NCI-H510A (cell line): Measurements from ENCODE around the gene TBL1XR1.
"Not testable (repeated sequence)": the region's sequence is repeated elsewhere in the genome, so short reads cannot be mapped to it uniquely, and the experiment has no call there.

Source experiments
- DNase-seq: peaks from one replicate; lab custom pipeline; 2025; lab: John Stamatoyannopoulos, UW

The TBL1XR1 gene

DNA sequence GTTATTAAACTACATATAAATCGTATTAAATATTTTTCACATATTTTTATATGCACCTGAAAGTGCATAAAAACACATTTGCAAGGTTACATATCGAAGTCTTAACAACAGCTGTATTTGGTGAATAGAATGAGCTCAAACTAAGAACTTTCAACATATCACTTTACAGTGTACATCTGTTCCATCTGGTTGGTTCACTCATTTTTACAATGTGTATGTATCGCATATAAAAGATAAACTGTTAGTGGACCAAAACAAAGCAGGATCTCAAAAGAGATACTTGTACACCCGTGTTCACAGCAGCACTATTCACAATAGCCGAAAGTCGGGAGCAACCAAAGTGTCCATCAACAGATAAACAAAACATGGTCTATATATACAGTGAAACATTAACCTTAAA is 55.8 kb downstream of the TBL1XR1 start:
- no peak for DNase-seq

DNA sequence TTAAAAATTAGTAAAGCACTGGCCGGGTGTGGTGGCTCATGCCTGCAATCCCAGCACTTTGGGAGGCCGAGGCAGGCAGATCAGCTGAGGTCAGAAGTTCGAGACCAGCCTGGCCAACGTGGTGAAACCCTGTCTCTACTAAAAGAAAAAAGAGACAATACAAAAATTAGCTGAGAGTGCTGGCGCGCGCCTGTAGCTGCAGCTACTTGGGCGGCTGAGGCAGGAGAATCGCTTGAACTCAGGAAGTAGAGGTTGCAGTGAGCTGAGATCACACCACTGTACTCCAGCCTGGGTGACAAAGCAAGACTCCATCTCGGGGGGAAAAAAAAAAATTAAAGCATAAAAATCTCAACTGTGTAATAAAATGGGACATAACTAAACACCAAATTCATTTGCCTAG is 58.1 kb downstream of the TBL1XR1 start:
- DNase-seq = not testable (repeated sequence)

GRCh38 chr3:177137774-177138705 is 59.2 kb downstream of the TBL1XR1 start:
- DNase-seq = no peak

DNA sequence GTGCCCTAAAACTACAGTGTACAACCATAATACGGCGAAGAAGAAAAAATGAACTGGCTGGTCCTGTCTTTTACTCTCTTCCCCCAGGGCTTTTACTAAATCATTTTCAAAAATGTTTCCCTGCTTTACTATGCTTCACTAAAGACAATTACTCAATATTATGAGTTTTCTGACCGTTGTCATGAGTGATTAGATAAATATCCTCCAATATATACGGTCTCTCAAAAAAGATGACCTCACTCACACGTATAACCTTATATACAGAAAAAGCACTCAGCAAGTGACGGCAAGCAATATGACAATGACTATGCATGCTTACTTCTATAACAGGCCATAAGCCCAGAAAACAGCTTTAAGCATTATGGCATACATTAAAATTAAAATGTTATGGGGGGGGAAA is 60.5 kb downstream of the TBL1XR1 start:
- DNase-seq = no peak

- DNase-seq = no peak
These were observed 61.3 kb downstream of the TBL1XR1 start for GRCh38 chr3:177135841-177136492.

DNA sequence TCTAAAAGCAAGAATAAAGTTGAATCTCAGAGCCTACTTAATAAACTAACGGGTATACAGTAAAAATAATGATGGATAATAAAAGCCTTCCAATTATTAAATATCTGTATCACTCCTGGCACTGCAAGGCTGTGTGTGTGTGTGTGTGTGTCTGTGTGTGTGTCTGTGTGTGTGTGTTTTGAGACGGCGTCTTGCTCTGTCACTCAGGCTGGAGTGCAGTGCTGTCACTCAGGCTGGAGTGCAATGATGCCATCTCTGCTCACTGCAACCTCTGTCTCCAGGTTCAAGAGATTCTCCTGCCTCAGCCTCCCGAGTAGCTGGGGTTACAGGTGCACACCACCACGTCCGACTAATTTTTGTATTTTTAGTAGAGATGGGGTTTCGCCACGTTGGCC is 62.5 kb downstream of the TBL1XR1 start:
- DNase-seq = no peak

GRCh38 chr3:177133860-177134815 is 63.1 kb downstream of the TBL1XR1 start:
- no peak for DNase-seq

DNA sequence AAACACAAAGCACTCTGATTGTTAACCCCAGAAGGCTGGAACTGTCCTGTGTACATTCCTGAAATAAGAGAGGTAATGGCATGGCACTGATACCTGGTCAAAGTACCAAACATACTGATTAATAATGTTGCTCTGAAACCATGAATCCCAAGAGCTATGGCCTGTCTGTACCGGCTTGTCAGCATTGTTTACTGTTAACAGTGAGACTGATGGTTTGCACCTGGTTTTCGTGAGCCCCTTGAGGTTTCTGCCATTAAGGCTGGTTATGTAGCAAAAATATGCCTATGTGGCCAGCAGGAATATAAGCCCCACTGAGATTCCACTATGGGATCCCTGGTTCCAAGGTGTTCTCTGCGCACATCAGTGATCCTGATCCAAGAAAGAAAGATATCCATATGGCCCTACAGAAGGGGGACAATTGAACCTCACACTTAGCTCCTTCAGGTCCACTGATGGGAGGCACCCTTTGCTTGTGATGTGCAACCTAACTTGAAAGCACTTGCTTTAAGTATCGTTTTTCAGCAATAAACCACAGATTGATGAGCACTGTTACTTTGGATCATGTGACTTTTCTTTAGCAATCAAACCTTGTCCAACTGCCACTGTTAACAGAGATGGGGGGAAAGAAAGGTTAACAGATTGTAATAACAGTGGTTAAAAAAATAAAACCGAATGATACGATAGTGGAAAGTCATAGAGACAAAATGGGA is 65.2 kb downstream of the TBL1XR1 start:
- no peak for DNase-seq

DNA sequence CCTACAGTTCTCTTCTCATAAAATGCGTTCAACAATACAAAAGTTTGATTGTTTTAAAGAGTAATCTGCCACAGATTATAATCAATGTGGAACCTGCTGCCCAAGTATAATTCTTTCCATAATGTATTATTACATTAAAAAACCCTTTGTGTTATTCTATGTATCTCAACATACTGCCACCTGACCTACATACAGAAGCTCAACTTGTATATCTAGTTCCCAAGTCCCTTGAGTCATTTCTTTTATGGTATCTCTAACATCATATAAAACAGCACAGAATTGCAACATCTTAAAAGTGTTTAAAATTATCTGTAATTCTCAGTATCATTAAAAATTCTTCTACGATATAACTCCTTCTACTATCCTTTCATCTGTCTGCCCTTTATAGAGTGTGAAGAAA is 70.3 kb downstream of the TBL1XR1 start:
- DNase-seq = no peak

- no peak for DNase-seq
These were observed 71.1 kb downstream of the TBL1XR1 start for GRCh38 chr3:177126015-177126773.

DNA sequence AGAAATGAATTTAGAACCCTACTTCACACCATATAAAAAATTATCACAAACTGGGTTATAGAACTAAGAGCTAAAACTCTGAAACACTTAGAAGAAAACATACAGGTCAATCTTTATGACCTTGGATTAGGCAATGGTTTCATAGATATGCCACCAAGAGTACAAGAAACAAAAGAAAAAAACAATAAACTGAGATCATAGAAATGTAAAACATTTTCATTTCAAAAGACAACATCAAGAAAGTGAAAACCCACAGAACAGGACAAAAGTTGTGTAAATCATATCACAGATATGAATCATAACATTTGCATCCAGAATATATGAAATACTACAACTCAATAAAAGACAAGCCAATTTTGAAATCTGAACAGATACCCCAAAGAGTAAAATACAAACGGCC is 72.4 kb downstream of the TBL1XR1 start:
- DNase-seq = no peak

GRCh38 chr3:177123822-177124221 is 73.5 kb downstream of the TBL1XR1 start:
- no peak for DNase-seq

- DNase-seq = no peak
These were observed 75.0 kb downstream of the TBL1XR1 start for GRCh38 chr3:177122183-177122856.

- no peak for DNase-seq
These were observed 77.5 kb downstream of the TBL1XR1 start for GRCh38 chr3:177119829-177120228.

DNA sequence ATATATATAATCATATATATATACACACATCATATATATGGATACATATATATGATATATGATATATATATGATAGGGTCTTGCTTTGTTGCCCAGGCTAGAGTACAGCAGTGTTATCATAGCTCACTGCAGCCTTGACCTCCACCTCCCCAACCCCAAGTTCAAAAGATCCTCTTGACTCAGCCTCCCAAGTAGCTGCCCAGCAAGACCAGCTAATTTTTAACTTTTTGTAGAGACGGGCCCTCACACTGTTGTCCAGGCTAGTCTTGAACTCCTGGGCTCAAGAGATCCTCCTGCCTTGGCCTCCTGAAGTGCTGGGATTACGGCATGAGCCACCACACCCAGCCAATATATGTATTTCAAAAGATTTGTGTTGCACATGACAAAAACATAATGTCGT is 83.0 kb downstream of the TBL1XR1 start:
- no peak for DNase-seq

GRCh38 chr3:177111541-177111949 is 85.7 kb downstream of the TBL1XR1 start:
- DNase-seq = no peak

DNA sequence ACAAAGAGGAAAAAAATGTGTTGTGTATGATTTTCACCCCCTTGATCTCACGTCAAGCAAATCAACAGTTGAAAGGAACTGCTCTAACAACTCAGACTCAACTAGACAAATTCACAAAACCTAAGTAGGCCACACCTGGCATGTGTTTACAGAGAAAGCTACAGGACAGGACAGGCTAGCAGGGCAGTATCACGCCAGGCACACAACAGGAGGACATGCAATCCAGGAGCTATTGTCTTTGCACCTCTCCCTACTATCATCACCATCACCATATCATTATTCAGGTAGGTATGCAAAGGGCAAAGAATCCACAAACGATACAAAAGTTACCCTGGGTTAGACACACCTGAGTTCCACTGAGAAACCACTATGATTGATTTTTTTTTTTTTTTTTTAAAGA is 86.4 kb downstream of the TBL1XR1 start:
- no peak for DNase-seq

DNA sequence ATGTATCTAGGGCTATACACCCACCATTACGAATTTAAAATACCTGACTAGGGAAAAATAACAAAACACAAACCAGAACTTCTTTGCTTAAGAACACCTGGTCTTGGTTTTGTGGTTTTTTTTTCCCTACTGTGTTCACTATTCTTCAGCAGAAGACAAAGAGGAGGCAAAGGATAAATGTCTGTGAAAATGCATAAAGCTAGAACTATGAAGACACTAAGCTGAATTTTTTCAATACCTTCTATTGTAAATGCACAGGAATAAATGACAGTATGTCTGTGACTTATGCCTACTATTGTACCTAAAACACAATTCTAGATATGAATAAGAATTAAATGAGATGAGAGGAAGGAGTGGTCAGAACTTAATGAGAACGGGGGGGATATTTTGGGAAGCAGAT is 86.9 kb downstream of the TBL1XR1 start:
- no peak for DNase-seq

- no peak for DNase-seq
These were observed 87.5 kb downstream of the TBL1XR1 start for GRCh38 chr3:177109688-177110330.

GRCh38 chr3:177108648-177109047 is 88.6 kb downstream of the TBL1XR1 start:
- no peak for DNase-seq
